SJCRH30 (cell line): ENCODE measurements around the gene RAB40B. TPM values are rescaled to one million over a fixed set of nuclear protein-coding genes. Genes with fewer than 3 reads are reported as not detected.

Experiments
- DNase-seq, 2 experiments: peaks; one replicate each; pipeline ENCODE4 v3.0.0-alpha.2; 2015 to 2020
- H3K27ac ChIP-seq: fragments of 250-450 bp; sonication (Bioruptor Pico); 2 replicates; pipeline ENCODE4 v1.5.1; 2020; ENCODE audit warnings: mild to moderate bottlenecking, moderate library complexity
- H3K27me3 ChIP-seq: fragments of 250-450 bp; sonication (Bioruptor Pico); 2 replicates; pipeline ENCODE4 v1.5.1; 2020; ENCODE audit warnings: mild to moderate bottlenecking, moderate library complexity
- H3K36me3 ChIP-seq: fragments of 250-450 bp; sonication (Bioruptor Pico); 2 replicates; pipeline ENCODE4 v1.5.1; 2020; ENCODE audit warnings: mild to moderate bottlenecking, moderate library complexity
- H3K4me1 ChIP-seq: fragments of 250-450 bp; sonication (Bioruptor Pico); 2 replicates; pipeline ENCODE4 v1.5.1; 2020; ENCODE audit warnings: mild to moderate bottlenecking, moderate library complexity
- H3K4me3 ChIP-seq: fragments of 250-450 bp; sonication (Bioruptor Pico); 2 replicates; pipeline ENCODE4 v1.5.1; 2020; ENCODE audit warnings: mild to moderate bottlenecking, moderate library complexity
- H3K9me3 ChIP-seq: fragments of 250-450 bp; sonication (Bioruptor Pico); replicated peaks from 2 replicates; pipeline ENCODE4 v1.5.1; 2020; ENCODE audit warnings: mild to moderate bottlenecking, moderate library complexity
- total RNA-seq: library from RNA; depleted of rRNA; stranded (reverse); fragments of >200 nt; shearing (Covaris generic); gene quantifications from 2 replicates; pipeline ENCODE4 v1.2.3, GENCODE V29; 2014

Gene RAB40B
- total RNA-seq, 1 experiment from 2014 or later, result 17.2 TPM

DNA sequence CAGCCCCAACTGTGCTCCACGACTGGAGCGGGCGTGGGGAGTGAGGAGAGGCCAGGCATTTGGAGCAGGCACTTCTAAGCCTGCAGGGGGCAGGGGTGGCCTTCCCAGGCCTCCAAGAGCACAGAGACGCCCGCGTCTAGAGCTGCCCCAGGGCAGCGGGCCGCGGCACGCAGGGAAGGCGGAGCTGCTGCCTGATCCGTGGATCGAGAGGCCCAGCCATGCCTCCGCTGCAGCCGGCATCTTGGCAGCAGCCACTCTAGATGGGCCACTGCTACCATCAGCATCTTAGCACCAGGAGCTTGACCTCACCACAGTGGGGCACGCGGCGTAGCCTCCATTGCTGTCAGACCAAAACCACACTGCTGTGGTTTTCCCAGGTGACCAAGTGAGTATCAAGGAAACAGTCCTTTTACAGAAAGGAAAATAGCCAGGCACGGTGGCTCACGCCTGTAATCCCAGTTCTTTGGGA, 29.8 kb downstream of the RAB40B start:
- no peaks in the 10 kb centered on the region for H3K4me1 ChIP-seq
- peak overlapping the region; percentile 34 for H3K4me3 ChIP-seq
- no peaks in the 10 kb centered on the region for H3K9me3 ChIP-seq
- no peak overlapping the region for H3K27ac ChIP-seq
- no peaks in the 10 kb centered on the region for H3K27me3 ChIP-seq
- DNase-seq, result peak; percentile 90 to 95
- no peaks in the 10 kb centered on the region for H3K36me3 ChIP-seq

DNA sequence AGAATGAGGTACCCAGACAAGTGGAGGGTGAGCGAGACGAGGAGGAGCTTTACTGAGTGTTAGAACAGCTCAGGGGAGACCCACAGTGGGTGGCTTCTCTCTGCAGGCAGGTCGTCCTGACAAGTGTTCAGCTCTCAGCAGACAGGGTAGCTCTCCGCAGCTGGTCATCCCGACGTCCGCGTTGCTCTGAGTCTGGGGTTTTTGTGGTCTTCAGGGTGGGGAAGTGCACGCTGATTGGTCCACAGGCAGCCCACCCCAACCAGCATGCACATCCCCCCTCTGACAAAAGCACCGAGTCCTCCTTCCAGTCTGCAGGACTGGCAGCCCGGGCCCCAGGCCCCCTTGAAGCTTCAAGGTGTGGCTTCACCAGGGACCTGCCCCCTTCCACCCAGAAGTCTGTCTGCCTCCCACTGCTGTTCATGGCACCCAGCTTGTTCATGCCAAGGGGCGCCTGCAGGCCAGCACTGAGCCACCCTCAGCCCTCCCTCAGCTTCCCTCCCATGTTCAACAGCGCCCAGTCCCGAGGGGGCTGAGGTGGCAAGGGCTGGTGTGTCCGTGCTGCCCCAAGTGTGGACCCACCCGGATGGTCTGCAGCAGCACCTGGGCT, 30.4 kb downstream of the RAB40B start:
- no peak overlapping the region for H3K4me3 ChIP-seq
- no peaks in the 10 kb centered on the region for H3K27me3 ChIP-seq
- H3K36me3 ChIP-seq, result no peaks in the 10 kb centered on the region
- H3K4me1 ChIP-seq, result no peaks in the 10 kb centered on the region
- H3K27ac ChIP-seq, result no peak overlapping the region
- H3K9me3 ChIP-seq, result no peaks in the 10 kb centered on the region
- no peak for DNase-seq

DNA sequence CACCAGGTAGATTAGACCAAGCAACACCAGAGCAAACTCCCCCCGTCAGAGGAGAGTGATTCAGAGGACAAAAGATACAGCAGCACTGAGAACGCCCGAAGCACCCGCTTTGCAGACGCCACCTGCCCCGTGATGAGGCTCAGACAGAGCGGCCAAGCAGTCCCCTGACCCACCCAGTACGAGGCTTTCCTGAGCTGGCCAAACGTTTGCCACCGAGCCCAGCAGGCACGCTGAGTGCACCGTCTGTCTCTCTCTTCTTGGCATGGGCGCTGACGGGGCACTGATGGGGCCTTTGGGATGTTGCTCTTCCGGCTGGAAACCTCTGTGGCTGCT, 30.9 kb downstream of the RAB40B start:
- Histone ChIP-seq H3K27ac (no peak overlapping the region), H3K9me3 (no peaks in the 10 kb centered on the region), H3K36me3 (no peaks in the 10 kb centered on the region), H3K4me1 (no peaks in the 10 kb centered on the region), H3K27me3 (no peaks in the 10 kb centered on the region), H3K4me3 (no peak overlapping the region)
- no peak for DNase-seq

DNA sequence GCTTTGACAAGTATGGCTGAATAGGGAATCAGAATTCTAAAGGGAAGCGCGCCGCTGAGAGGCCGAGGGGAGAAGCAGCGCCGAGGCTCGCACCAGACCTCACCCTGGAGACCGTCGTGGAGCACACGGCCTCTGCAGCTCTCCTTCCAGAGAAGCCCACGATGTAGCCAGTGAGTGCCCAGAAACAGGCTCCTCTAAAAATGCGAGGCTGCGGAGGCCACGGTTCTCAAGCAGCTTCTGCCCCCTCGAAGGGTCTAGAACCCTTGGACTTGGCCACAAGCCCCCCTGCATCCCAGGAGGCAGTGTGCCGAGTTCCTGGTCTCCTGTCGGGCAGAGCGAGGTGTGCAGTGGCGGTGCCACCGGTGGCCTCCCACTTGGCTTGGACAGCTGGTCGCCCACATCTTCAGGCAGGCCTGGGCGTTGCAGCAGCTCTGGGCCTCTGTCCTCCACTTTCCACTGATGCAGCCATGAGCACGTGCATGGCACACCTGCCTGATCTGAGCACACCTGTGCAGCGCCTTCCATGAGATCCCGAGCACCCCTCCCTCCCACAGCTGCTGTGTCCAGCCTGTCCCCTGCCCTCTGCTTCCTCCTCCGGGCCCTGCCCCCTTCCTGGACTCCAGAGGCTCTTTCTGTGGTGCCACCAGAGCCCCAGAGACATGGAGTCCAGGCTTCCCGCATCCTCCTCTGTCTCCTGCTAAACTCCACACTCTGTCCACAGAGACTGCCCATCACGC, 31.4 kb downstream of the RAB40B start:
- no peak overlapping the region for H3K27ac ChIP-seq
- DNase-seq, result no peak

DNA sequence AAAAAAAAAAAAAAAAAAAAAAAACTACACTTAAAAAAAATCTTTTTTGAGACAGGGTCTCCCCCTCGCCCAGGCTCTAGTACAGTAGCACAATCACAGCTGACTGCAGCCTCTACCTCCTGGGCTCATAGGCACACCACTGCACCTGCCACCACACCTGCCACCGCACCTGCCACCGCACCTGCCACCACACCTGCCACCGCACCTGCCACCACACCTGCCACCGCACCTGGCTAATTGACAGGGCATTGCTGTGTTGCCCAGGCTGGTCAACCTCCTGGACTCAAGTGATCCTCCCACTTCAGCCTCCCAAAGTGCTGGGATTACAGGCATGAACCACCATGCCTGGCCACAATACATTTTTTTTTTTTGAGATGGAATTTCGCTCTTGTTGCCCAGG, 32.6 kb downstream of the RAB40B start:
- Histone ChIP-seq H3K27me3 (no peaks in the 10 kb centered on the region), H3K9me3 (no peaks in the 10 kb centered on the region), H3K27ac (no peak overlapping the region), H3K4me1 (no peaks in the 10 kb centered on the region), H3K4me3 (no peak overlapping the region), H3K36me3 (no peaks in the 10 kb centered on the region)
- DNase-seq, result no peak

More for the DNA sequence above, 31.4 kb downstream of the RAB40B start:
- no peaks in the 10 kb centered on the region for H3K9me3 ChIP-seq
- H3K27me3 ChIP-seq, result no peaks in the 10 kb centered on the region
- no peaks in the 10 kb centered on the region for H3K36me3 ChIP-seq
- no peak overlapping the region for H3K4me3 ChIP-seq
- no peaks in the 10 kb centered on the region for H3K4me1 ChIP-seq

DNA sequence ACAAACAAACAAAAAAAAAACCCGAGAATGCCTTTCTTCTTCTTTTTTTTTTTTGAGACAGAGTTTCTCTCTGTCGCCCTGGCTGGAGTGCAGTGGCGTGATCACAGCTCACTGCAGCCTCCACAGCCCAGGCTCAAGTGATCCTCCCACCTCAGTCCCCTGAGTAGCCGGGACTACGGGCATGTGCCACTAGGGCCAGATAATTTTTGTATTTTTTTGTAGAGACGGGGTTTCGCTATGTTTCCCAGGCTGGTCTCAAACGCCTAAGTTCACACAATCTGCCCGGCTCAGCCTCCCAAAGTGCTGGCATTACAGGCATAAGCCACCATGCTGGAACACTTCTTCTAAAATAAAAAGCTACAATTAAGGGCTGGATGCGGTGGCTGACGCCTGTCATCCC, 33.3 kb downstream of the RAB40B start:
- Histone ChIP-seq H3K27me3 (no peaks in the 10 kb centered on the region), H3K9me3 (no peaks in the 10 kb centered on the region), H3K36me3 (no peaks in the 10 kb centered on the region), H3K4me3 (no peak overlapping the region), H3K27ac (no peak overlapping the region), H3K4me1 (no peaks in the 10 kb centered on the region)
- DNase-seq, result no peak

DNA sequence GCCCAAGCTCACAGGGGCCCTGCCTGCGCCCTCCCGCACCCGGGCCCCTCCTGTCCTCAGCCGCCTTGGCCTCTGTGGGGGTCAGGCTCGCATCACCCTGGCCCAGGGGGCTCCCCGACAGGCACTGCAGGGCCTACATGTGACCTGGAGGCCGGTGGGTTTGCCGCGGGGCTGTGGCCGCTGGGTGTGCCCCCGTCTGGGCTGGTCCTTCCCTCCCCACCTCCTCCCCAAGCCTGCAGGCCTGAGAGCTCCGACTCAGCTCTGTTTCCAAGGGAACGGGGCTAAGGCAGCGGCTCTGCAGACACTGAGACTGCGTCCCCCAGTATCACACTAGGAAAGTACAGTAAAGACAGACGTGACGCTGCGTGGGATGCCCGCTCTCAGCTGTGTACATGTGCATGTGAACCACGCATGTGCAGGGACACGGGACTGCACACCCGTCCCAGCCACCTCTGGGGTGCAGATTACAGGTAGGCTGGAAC, 33.8 kb downstream of the RAB40B start:
- DNase-seq, result no peak
- Histone ChIP-seq H3K27ac (no peak overlapping the region), H3K4me1 (no peaks in the 10 kb centered on the region), H3K27me3 (no peaks in the 10 kb centered on the region), H3K36me3 (no peaks in the 10 kb centered on the region), H3K9me3 (no peaks in the 10 kb centered on the region), H3K4me3 (no peak overlapping the region)

DNA sequence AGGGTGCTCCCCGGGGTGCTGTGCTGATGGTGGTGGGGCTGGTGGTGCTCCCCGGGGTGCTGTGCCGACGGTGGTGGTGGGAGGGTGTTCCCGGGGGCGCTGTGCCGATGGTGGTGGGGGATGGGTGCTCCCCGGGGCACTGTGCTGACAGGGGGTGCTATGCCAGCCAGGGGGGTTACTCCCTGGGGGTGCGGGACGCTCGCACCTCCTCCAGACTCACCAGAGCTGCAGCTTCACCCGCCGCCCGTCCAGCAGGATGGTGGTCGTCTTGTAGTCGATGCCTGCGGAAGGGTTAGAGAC, 34.3 kb downstream of the RAB40B start:
- H3K36me3 ChIP-seq, result no peaks in the 10 kb centered on the region
- H3K9me3 ChIP-seq, result no peaks in the 10 kb centered on the region
- no peaks in the 10 kb centered on the region for H3K4me1 ChIP-seq
- no peak overlapping the region for H3K27ac ChIP-seq
- no peak for DNase-seq
- no peaks in the 10 kb centered on the region for H3K27me3 ChIP-seq
- H3K4me3 ChIP-seq, result no peak overlapping the region

DNA sequence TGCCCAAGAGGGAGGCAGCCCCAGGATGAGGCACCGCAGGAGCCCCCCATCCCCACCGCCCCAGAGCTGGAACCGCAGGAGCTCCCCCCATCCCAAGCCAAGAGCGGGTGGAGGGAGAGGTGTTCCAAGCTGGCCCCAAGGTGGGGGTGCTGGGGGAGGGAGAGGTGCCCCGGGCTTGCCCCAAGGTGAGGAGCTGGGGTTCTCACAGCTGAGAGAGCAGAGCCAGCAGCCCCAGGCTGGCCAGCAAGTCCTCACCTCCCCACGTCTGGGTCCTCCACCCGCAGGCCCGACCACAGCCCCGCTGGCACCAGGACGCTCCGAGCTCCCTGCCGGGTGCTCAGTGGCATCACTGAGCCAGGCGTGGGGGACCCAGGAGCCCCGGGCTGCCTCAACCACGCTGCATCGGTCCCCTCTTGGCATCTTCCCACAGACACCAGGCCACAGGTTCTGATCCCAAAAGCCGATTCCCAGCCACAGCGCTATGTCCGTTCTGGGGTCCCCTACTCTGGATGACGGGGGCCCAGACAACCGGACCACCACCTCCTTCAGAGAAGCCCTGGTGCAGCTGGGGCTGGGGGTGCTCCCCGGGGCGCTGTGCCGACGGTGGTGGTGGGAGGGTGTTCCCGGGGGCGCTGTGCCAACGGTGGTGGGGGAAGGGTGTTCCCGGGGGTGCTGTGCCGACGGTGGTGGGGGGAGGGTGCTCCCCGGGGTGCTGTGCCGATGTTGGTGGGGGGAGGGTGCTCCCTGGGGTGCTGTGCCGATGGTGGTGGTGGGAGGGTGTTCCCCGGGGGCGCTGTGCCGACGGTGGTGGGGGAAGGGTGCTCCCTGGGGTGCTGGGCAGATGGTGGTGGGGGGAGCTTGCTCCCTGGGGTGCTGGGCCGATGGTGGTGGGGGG, 34.9 kb downstream of the RAB40B start:
- no peak for DNase-seq
- no peaks in the 10 kb centered on the region for H3K27me3 ChIP-seq
- H3K9me3 ChIP-seq, result no peaks in the 10 kb centered on the region
- H3K4me3 ChIP-seq, result no peak overlapping the region
- H3K4me1 ChIP-seq, result no peaks in the 10 kb centered on the region
- H3K27ac ChIP-seq, result no peak overlapping the region
- H3K36me3 ChIP-seq, result no peaks in the 10 kb centered on the region

DNA sequence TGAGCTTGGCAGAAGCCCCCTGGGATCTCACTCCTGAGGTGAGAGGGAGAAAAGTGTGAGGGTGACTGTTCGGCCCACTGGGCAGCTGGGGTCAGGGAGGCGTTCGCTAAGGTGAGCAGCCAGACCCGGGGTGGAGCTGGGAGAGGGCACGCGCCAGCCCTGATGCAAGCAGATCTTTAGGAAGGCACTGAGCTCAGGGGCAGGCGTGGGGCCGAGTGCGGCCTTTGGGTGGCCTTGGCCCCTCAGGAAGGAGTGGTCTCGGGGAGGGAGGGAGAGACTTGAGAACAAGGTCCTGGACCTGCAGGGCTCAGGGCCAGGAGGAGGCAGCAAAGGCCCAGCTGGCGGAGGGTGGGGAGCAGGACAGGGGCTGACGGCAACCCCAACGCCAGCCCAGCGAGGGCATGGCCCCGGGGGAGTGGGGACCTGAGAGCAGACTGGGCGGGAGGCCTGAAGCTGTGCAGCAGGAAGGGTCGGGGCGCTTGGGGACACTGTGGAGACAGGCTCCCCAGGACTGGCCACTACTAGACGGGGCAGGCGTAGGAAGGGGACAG, 35.7 kb downstream of the RAB40B start:
- no peaks in the 10 kb centered on the region for H3K9me3 ChIP-seq
- H3K4me3 ChIP-seq, result no peak overlapping the region
- H3K4me1 ChIP-seq, result no peaks in the 10 kb centered on the region
- H3K27me3 ChIP-seq, result no peaks in the 10 kb centered on the region
- no peak for DNase-seq
- H3K27ac ChIP-seq, result no peak overlapping the region
- H3K36me3 ChIP-seq, result no peaks in the 10 kb centered on the region

DNA sequence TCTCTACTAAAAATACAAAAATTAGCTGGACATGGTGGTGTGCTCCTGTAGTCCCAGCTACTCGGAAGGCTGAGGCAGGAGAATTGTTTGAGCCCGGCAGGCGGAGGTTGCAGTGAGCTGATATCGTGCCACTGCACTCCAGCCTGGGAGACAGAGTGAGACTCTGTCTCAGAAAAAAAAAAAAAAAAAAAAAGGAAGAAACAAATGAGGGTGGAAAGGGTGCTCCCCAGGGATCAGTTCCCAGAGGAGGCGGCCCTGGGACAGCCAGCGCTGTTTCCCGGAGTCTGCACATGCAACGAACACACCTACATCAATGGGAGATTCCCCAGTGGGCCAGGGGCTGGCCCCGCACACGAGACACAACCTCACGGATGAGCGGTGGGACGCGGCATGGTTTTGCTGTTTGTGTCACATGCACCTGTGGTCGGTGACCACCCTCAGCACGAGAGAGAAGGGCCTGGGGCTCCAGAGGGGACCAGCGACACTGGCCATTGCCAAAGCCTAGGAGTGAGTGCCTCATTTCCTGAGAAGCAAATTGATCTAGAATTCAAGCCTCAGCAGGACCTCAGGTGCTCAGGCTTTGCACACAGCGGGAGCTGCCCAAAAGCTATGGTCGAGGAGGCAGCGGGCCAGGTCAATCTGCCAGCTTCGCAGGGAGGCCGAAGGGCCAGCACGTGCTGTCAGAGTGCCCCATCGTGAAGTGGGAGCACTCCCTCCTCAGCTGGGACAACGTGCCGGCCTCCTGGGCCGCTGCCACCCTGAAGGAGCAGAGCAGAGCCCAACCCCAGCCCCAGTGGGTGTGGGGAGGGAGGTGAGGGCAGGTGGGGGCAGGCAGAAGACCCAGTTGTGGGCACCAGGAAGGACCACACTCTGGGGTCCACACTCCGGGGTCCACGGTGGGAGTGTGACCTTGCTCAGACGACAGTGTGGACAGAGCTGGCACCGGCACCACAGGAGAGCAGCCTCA, 36.5 kb downstream of the RAB40B start:
- Histone ChIP-seq H3K4me3 (no peak overlapping the region), H3K27ac (no peak overlapping the region), H3K27me3 (no peaks in the 10 kb centered on the region), H3K4me1 (no peaks in the 10 kb centered on the region), H3K36me3 (no peaks in the 10 kb centered on the region), H3K9me3 (no peaks in the 10 kb centered on the region)
- DNase-seq, result no peak

DNA sequence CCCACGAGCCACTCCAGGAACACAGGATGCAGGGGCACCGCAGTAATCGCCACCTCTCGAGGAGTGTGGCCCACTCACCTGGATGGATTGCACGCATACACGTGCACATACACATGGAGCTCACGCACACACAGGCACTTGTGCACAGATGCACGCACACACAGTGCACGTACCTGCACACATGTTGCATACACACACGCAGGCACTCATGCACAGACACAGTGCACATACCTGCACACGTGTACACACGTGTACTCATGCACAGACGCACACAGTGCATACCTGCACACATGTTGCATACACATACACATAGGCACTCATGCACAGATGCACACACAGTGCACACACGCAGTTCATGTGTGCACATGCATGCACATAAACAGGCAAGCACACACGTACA, 38.6 kb downstream of the RAB40B start:
- Histone ChIP-seq H3K4me1 (no peaks in the 10 kb centered on the region), H3K4me3 (no peak overlapping the region), H3K9me3 (no peaks in the 10 kb centered on the region), H3K36me3 (no peaks in the 10 kb centered on the region), H3K27ac (no peak overlapping the region), H3K27me3 (no peaks in the 10 kb centered on the region)
- DNase-seq, result no peak

DNA sequence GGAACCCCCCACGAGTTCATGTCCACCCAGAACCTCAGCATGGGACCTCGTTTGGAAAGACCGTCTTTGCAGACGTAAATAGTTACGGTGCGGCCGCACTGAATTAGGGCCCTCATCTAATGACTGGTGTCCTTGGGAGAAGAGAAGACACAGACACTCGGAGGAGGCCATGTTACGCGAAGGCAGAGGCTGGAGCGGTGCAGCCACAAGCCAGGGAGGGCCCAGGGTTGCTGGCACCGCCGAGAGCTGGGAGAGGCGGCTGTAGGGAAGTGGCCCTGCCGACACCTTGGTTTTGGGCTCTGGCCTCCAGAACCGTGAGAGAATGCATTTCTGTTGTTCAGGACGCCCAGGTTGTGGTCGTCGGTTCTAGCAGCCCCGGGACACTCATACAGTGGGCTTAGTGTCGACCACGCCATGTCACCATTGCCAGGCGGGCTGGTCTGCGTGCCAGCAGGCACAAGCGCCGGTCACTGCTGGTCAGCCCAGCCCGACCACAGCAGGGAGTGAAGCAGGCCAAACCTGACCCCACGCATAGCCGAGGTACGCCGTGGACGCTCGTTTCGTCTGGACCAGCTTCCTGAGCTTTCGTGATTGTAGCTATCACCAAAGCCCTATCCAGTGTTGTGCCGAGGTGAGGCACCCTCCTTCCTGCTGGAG, 39.6 kb downstream of the RAB40B start:
- Histone ChIP-seq H3K27me3 (no peaks in the 10 kb centered on the region), H3K4me1 (no peaks in the 10 kb centered on the region), H3K4me3 (no peak overlapping the region), H3K27ac (no peak overlapping the region), H3K36me3 (no peaks in the 10 kb centered on the region), H3K9me3 (no peaks in the 10 kb centered on the region)
- no peak for DNase-seq

DNA sequence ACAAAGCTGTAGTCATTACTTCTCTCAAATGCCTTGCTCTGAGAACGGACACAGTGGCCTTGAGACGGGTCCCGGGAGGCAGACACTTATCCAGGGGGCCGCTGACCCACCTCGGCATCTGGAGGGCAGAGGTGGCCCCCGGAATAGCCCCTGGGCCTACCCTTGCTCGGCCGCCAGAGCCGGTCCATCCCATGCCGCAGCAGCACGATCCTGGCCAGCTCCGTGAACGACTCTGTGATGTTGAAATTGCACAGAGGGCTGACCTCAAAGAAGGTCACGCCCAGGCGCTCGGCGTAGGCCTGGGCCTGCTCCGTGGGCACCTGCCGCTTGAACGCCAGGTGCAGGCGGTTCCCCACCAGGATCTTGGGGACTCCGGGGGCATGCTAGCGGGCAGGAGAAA, 40.2 kb downstream of the RAB40B start:
- H3K4me1 ChIP-seq, result no peaks in the 10 kb centered on the region
- DNase-seq, result no peak
- H3K36me3 ChIP-seq, result no peaks in the 10 kb centered on the region
- no peak overlapping the region for H3K27ac ChIP-seq
- no peaks in the 10 kb centered on the region for H3K27me3 ChIP-seq
- H3K4me3 ChIP-seq, result no peak overlapping the region
- no peaks in the 10 kb centered on the region for H3K9me3 ChIP-seq
